ENCODE results near the gene ATP6V1B1. TPM values are rescaled to one million over a fixed set of nuclear protein-coding genes. Genes with fewer than 3 reads are reported as not detected.

ATP6V1B1 gene
- total and polyA plus RNA-seq, 2 of the 13 experiments (the other 11 are each of a cell fraction or from before 2014, with no cell fraction given), result 0.58 to 1.6 TPM

GRCh38 chr2:71000780-71001591 lies 65.3 kb downstream of the ATP6V1B1 start (continued):
- TF ChIP-seq, protein P1, sequence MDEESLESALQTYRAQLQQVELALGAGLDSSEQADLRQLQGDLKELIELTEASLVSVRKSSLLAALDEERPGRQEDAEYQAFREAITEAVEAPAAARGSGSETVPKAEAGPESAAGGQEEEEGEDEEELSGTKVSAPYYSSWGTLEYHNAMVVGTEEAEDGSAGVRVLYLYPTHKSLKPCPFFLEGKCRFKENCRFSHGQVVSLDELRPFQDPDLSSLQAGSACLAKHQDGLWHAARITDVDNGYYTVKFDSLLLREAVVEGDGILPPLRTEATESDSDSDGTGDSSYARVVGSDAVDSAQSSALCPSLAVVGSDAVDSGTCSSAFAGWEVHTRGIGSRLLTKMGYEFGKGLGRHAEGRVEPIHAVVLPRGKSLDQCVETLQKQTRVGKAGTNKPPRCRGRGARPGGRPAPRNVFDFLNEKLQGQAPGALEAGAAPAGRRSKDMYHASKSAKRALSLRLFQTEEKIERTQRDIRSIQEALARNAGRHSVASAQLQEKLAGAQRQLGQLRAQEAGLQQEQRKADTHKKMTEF (CRISPR knock-in tag; IDR thresholded peaks at IDR 0.05), result peak; percentile 82
- TF ChIP-seq, protein P2, sequence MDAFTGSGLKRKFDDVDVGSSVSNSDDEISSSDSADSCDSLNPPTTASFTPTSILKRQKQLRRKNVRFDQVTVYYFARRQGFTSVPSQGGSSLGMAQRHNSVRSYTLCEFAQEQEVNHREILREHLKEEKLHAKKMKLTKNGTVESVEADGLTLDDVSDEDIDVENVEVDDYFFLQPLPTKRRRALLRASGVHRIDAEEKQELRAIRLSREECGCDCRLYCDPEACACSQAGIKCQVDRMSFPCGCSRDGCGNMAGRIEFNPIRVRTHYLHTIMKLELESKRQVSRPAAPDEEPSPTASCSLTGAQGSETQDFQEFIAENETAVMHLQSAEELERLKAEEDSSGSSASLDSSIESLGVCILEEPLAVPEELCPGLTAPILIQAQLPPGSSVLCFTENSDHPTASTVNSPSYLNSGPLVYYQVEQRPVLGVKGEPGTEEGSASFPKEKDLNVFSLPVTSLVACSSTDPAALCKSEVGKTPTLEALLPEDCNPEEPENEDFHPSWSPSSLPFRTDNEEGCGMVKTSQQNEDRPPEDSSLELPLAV (CRISPR knock-in tag; conservative IDR thresholded peaks at IDR 0.05; ENCODE audit: low read depth), result no peak
- TF ChIP-seq ZC3H4 (CRISPR knock-in tag; IDR thresholded peaks at IDR 0.05; ENCODE audit: borderline replicate concordance), result no peak
- no peak for TF ChIP-seq ZNF577 (CRISPR knock-in tag; IDR thresholded peaks at IDR 0.05; ENCODE audit: borderline replicate concordance, low read depth)
- TF ChIP-seq SMARCE1 (IDR thresholded peaks at IDR 0.05; ENCODE audit: borderline replicate concordance), result no peak
- TF ChIP-seq, protein P3, sequence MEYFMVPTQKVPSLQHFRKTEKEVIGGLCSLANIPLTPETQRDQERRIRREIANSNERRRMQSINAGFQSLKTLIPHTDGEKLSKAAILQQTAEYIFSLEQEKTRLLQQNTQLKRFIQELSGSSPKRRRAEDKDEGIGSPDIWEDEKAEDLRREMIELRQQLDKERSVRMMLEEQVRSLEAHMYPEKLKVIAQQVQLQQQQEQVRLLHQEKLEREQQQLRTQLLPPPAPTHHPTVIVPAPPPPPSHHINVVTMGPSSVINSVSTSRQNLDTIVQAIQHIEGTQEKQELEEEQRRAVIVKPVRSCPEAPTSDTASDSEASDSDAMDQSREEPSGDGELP (IDR thresholded peaks at IDR 0.05; ENCODE audit: borderline replicate concordance, low read depth), result no peak
- TF ChIP-seq TP53 (CRISPR knock-in tag; conservative IDR thresholded peaks at IDR 0.05), result no peak
- TF ChIP-seq SNAI1 (CRISPR knock-in tag; IDR thresholded peaks at IDR 0.05; ENCODE audit: borderline replicate concordance), result no peak
- peak; percentile 20; the same call in 1 of the 2 replicates for TF ChIP-seq ZNF33B (CRISPR knock-in tag; IDR thresholded peaks at IDR 0.05)
- TF ChIP-seq ZNF224 (CRISPR knock-in tag; IDR thresholded peaks at IDR 0.05), result peak; percentile 77; the same call in 1 of the 2 replicates
- 0 out of 2 replicates have a peak, but pooled peaks have one; percentile 26 for TF ChIP-seq ZNF274 (CRISPR knock-in tag; IDR thresholded peaks at IDR 0.05)
- peak; percentile 64; the same call in 1 of the 2 replicates for TF ChIP-seq TAF1 (CRISPR knock-in tag; IDR thresholded peaks at IDR 0.05)
- peak; percentile 47; the same call in 1 of the 2 replicates for TF ChIP-seq HDAC2 (CRISPR knock-in tag; IDR thresholded peaks at IDR 0.05)
- TF ChIP-seq ZNF83 (CRISPR knock-in tag; IDR thresholded peaks at IDR 0.05; ENCODE audit: borderline replicate concordance), result no peak
- no peak for TF ChIP-seq ZEB1 (IDR thresholded peaks at IDR 0.05; ENCODE audit: insufficient replicate concordance, low read depth)
- no peak for TF ChIP-seq JUND (CRISPR knock-in tag; IDR thresholded peaks at IDR 0.05)
- peak; percentile 79 for TF ChIP-seq HOXA3 (CRISPR knock-in tag; IDR thresholded peaks at IDR 0.05)
- no peak for TF ChIP-seq ZNF264 (CRISPR knock-in tag; IDR thresholded peaks at IDR 0.05)
- peak; percentile 22; the same call in 1 of the 2 replicates for TF ChIP-seq BCL6 (CRISPR knock-in tag; IDR thresholded peaks at IDR 0.05)
- TF ChIP-seq ATRX (CRISPR knock-in tag; IDR thresholded peaks at IDR 0.05; ENCODE audit: borderline replicate concordance), result no peak
- TF ChIP-seq ZKSCAN1 (IDR thresholded peaks at IDR 0.05; ENCODE audit: low read length), result no peak
- no peak for TF ChIP-seq AKAP8 (CRISPR knock-in tag; IDR thresholded peaks at IDR 0.05)
- TF ChIP-seq ZSCAN5A (CRISPR knock-in tag; IDR thresholded peaks at IDR 0.05; ENCODE audit: borderline replicate concordance), result no peak; the same call in 1 of the 2 replicates
- TF ChIP-seq GPN1 (CRISPR knock-in tag; IDR thresholded peaks at IDR 0.05; ENCODE audit: borderline replicate concordance), result no peak
- no peak for TF ChIP-seq KAT7 (CRISPR knock-in tag; IDR thresholded peaks at IDR 0.05; ENCODE audit: borderline replicate concordance)
- TF ChIP-seq RAD51 (IDR thresholded peaks at IDR 0.05; ENCODE audit: borderline replicate concordance), result no peak
- TF ChIP-seq POLR2A (IDR thresholded peaks at IDR 0.05; ENCODE audit: insufficient read depth in 1 of 2, low read depth in 2 of 2, low read length in 2 of 2), result peak in 1 of 2 experiments; percentile 74; a peak in 2 of 4 replicates

All from HepG2 (cell line).